Lung (tissue), 12 donors: Measurements from ENCODE around the gene SLC51B. TPM values are rescaled to one million over a fixed set of nuclear protein-coding genes. Genes with fewer than 3 reads are reported as not detected.
"Not testable (repeated sequence)": the region's sequence is repeated elsewhere in the genome, so short reads cannot be mapped to it uniquely, and the experiment has no call there.

ENCODE experiments used
- ATAC-seq: fragments of 200-7000 bp; cut with Tn5 transposase; one replicate; pipeline ENCODE4 v1.9.1; 2020; ENCODE audit warnings: moderate number of reproducible peaks; ENCODE audit not compliant: insufficient read depth, low FRiP score
- DNase-seq, 3 donors: peaks; one replicate each; pipeline ENCODE4 v3.0.0-alpha.2; 2013 to 2017
- H3K27ac ChIP-seq, 2 donors: one replicate each; pipeline ENCODE4 v1.5.1; 2013; ENCODE audit warnings: mild to moderate bottlenecking in 2 of 2, moderate library complexity in 2 of 2, control low read depth in 1 of 2, inconsistent platforms in 1 of 2, low read depth in 1 of 2, low read length in 1 of 2
- H3K27me3 ChIP-seq, 3 donors: one replicate each; pipeline ENCODE4 v1.5.1; 2013; ENCODE audit warnings: low read length in 2 of 3; ENCODE audit not compliant: control insufficient read depth in 3 of 3, insufficient read depth in 3 of 3
- H3K36me3 ChIP-seq, 4 donors: one replicate each; pipeline ENCODE4 v1.5.1; 2013; ENCODE audit warnings: low read length in 4 of 4, mild to moderate bottlenecking in 1 of 4, moderate library complexity in 1 of 4; ENCODE audit not compliant: control insufficient read depth in 4 of 4, insufficient read depth in 4 of 4
- H3K4me1 ChIP-seq, 5 donors: one replicate each; pipeline ENCODE4 v1.5.1; 2013; ENCODE audit warnings: low read length in 5 of 5, mild to moderate bottlenecking in 2 of 5, moderate library complexity in 1 of 5; ENCODE audit not compliant: control insufficient read depth in 5 of 5, insufficient read depth in 5 of 5
- H3K4me3 ChIP-seq: one replicate; pipeline ENCODE4 v1.5.1; 2013; ENCODE audit warnings: mild to moderate bottlenecking, control low read depth, moderate library complexity
- H3K9ac ChIP-seq, 2 donors: one replicate each; pipeline ENCODE4 v1.5.1; 2013; ENCODE audit warnings: low read length in 2 of 2, control low read depth in 1 of 2; ENCODE audit not compliant: insufficient read depth in 1 of 2
- H3K9me3 ChIP-seq, 4 donors: one replicate each; pipeline ENCODE4 v1.5.1; 2013; ENCODE audit warnings: low read length in 3 of 4, mild to moderate bottlenecking in 1 of 4, moderate library complexity in 1 of 4; ENCODE audit not compliant: control insufficient read depth in 4 of 4, insufficient read depth in 3 of 4
- CTCF ChIP-seq: IDR thresholded peaks from 2 replicates; pipeline ENCODE4 v1.5.1; 2012; ENCODE audit warnings: mild to moderate bottlenecking; ENCODE audit errors: control extremely low read depth, extremely low read depth
- WGBS, 2 donors: extraction: QIAGEN DNeasy Blood & Tissue Kit; methylation state at CpG; one replicate each; pipeline ENCODE4 v1.1.7; 2013; 5-methylcytosine and 5-hydroxymethylcytosine counted together
- polyA plus RNA-seq, 2 donors: library from polyadenylated mRNA; stranded (reverse); fragments of 200-250 nt; gene quantifications; one replicate each; pipeline ENCODE4 v1.2.1, GENCODE V29; 2013
- total RNA-seq, 2 donors: library from RNA; depleted of rRNA in 1 of 2; stranded (reverse); fragments of >200 nt in 1 of 2; gene quantifications; one replicate each; pipeline ENCODE4 v1.2.1, GENCODE V29; 2014 to 2021
- donor health status: control.
- donor health status: control.
- donor health status: Bipolar disorder and iron deficiency.
- donor health status: healthy.
- donor health status: DM: yes; HTN: yes; CAD: no.

SLC51B gene
- total and polyA plus RNA-seq, 4 donors, result 0.85 to 7.3 (median 2.0) TPM

GRCh38 chr15:65096481-65097385, 51.5 kb downstream of the SLC51B start:
- WGBS, 2 donors, result 90% methylated on average over 6 of the region's 6 CpGs
- no peak overlapping the region for H3K27ac ChIP-seq
- peaks cover 0 to 33% (median 16%) of the 10 kb centered on the region in 5 donors for H3K4me1 ChIP-seq
- DNase-seq (no peak), ATAC-seq (no peak)
- peaks cover 0 to 25% (median 19%) of the 10 kb centered on the region in 4 donors for H3K36me3 ChIP-seq
- no peak for TF ChIP-seq CTCF
- no peaks in the 10 kb centered on the region for H3K9me3 ChIP-seq
- H3K9ac ChIP-seq, result no peak overlapping the region
- H3K27me3 ChIP-seq, result no peaks in the 10 kb centered on the region
- H3K4me3 ChIP-seq, result no peak overlapping the region

DNA sequence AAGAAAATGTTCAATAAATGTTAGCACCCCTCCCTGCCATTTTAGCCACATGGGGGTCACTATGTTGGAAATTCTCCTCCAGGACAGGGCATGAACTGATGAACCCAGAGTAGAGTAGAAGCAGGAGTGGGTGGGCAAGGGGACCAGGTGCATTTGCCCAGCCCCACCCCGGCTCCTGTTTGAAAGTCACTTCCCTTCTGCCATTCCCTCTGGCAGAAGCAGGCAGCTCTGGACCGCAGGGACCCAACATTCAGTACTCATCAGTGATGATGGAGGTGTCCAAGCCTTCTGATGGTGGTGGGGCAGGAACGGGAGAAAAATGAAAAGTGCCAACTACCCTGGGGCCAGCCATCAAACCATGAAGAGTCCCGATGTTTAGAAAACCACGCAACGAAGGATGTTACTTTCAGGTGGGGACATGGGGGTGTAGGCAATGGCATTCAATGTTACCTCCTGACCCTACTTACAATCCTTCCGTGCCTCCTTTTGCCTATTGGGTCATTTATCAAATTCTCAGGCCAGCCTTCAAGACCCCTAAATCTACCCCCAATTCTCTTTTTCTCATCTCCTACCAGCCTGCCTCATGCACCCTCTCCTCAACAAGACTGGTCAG, 52.6 kb downstream of the SLC51B start:
- H3K27me3 ChIP-seq, result no peaks in the 10 kb centered on the region
- 97% methylated on average over 7 of the region's 7 CpGs for WGBS, 2 donors
- peaks cover 0 to 24% (median 6%) of the 10 kb centered on the region in 5 donors for H3K4me1 ChIP-seq
- DNase-seq (no peak), ATAC-seq (no peak)
- no peaks in the 10 kb centered on the region for H3K9me3 ChIP-seq
- peaks cover 0 to 31% (median 19%) of the 10 kb centered on the region in 4 donors for H3K36me3 ChIP-seq
- H3K9ac ChIP-seq, result no peak overlapping the region
- no peak for TF ChIP-seq CTCF
- no peak overlapping the region for H3K4me3 ChIP-seq
- no peak overlapping the region for H3K27ac ChIP-seq

GRCh38 chr15:65099336-65099735, 54.1 kb downstream of the SLC51B start:
- no peak for DNase-seq
- Histone ChIP-seq H3K27me3 (no peaks in the 10 kb centered on the region), H3K36me3 (peaks cover 0 to 33% (median 22%) of the 10 kb centered on the region in 4 donors), H3K9ac (no peak overlapping the region), H3K27ac (no peak overlapping the region), H3K9me3 (no peaks in the 10 kb centered on the region), H3K4me1 (peaks cover 0 to 21% (median 6%) of the 10 kb centered on the region in 5 donors), H3K4me3 (no peak overlapping the region)
- TF ChIP-seq CTCF, result no peak
- WGBS, 2 donors, result 95 to 97% methylated on average over 5 of the region's 5 CpGs
- no peak for ATAC-seq

DNA sequence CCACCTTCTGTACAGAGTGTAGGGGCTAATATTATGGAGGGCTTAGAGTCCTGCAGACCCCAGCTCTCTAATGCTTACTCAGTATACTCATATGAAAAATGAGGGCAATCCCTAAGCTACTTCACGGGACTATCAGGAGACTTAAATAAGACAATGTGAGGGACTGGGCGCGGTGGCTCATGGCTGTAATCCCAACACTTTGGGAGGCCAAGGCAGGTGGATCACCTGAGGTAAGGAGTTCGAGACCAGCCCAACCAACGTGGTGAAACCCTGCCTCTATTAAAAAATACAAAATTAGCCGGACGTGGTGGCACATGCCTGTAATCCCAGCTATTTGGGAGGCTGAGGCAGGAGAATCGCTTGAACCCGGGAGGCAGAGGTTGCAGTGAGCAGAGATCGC, 54.6 kb downstream of the SLC51B start:
- H3K27me3 ChIP-seq, H3K9me3 ChIP-seq, ATAC-seq, DNase-seq, H3K9ac ChIP-seq, H3K27ac ChIP-seq, H3K4me3 ChIP-seq: not testable (repeated sequence)
- WGBS, 2 donors, result 96 to 97% methylated on average over 10 of the region's 10 CpGs
- Histone ChIP-seq H3K4me1 (peaks cover 0 to 16% (median 5%) of the 10 kb centered on the region in 5 donors), H3K36me3 (peaks cover 0 to 33% (median 22%) of the 10 kb centered on the region in 4 donors)
